PC-9 (cell line): Measurements from ENCODE around the gene LARGE1. TPM values are rescaled to one million over a fixed set of nuclear protein-coding genes. Genes with fewer than 3 reads are reported as not detected.

Experiments used
- BruUV-seq: library from RNA; stranded (reverse); fragments of 400-500 nt; replicated peaks from 2 replicates; lab custom pipeline; 2021; lab: Mats Ljungman, UMichigan
- CTCF ChIA-PET: fragments of 300-600 bp; sonication (Branson Sonifier 250); formaldehyde crosslinking; loops from one replicate; lab custom pipeline; 2022; ENCODE audit warnings: antibody characterized with exemption; lab: Charles Lee
- POLR2A ChIA-PET: fragments of 300-600 bp; sonication (Branson Sonifier 250); formaldehyde crosslinking; loops from one replicate; lab custom pipeline; 2022; ENCODE audit warnings: antibody characterized with exemption; ENCODE audit not compliant: unreplicated experiment; lab: Charles Lee
- DNase-seq, 2 experiments: peaks; one replicate each; pipeline versions ENCODE4 v3.0.0 to v3.0.0-alpha.2; 2015 to 2022; ENCODE audit warnings: mixed read lengths in 1 of 2
- H2AFZ ChIP-seq: fragments of 200-600 bp; sonication (generic); 2 replicates; pipeline ENCODE4 v1.8.1; 2017; ENCODE audit warnings: antibody characterized with exemption
- H3F3A ChIP-seq: fragments of 200-600 bp; sonication (generic); 2 replicates; pipeline ENCODE4 v1.8.1; 2017; ENCODE audit warnings: antibody characterized with exemption, mild to moderate bottlenecking, low read depth; ENCODE audit not compliant: insufficient read depth
- H3K27ac ChIP-seq: fragments of 200-600 bp; sonication (generic); 2 replicates; pipeline ENCODE4 v1.6.1; 2016; ENCODE audit warnings: mixed run types
- H3K27me3 ChIP-seq: fragments of 200-600 bp; sonication (generic); 2 replicates; pipeline ENCODE4 v1.6.1; 2016; ENCODE audit warnings: low read depth, mixed run types; ENCODE audit not compliant: insufficient read depth
- H3K36me3 ChIP-seq: fragments of 200-600 bp; sonication (generic); 2 replicates; pipeline ENCODE4 v1.6.1; 2016; ENCODE audit warnings: low read depth, mixed run types
- H3K4me1 ChIP-seq: fragments of 200-600 bp; sonication (generic); replicated peaks from 2 replicates; pipeline ENCODE4 v1.6.1; 2016; ENCODE audit warnings: mixed run types; ENCODE audit not compliant: insufficient read depth
- H3K4me2 ChIP-seq: fragments of 200-600 bp; sonication (generic); 2 replicates; pipeline ENCODE4 v1.6.1; 2017; ENCODE audit warnings: mixed run types
- H3K4me3 ChIP-seq: fragments of 200-600 bp; sonication (generic); 2 replicates; pipeline ENCODE4 v1.6.1; 2016; ENCODE audit warnings: mixed run types
- H3K79me2 ChIP-seq: fragments of 200-600 bp; sonication (generic); 2 replicates; pipeline ENCODE4 v1.6.1; 2017; ENCODE audit warnings: low read depth, mixed run types
- H3K9me2 ChIP-seq: fragments of 200-600 bp; sonication (generic); 2 replicates; pipeline ENCODE4 v1.8.1; 2017; ENCODE audit warnings: mild to moderate bottlenecking; ENCODE audit not compliant: insufficient read depth
- H3K9me3 ChIP-seq: fragments of 200-600 bp; sonication (generic); 2 replicates; pipeline ENCODE4 v1.8.1; 2016; ENCODE audit warnings: low read depth; ENCODE audit not compliant: insufficient read depth
- H4K20me1 ChIP-seq: fragments of 200-600 bp; sonication (generic); 2 replicates; pipeline ENCODE4 v1.8.1; 2017; ENCODE audit not compliant: insufficient read depth
- CTCF ChIP-seq: fragments of 200-600 bp; sonication (generic); conservative IDR thresholded peaks from 2 replicates; pipeline ENCODE4 v1.6.1; 2017; ENCODE audit warnings: mixed run types, antibody characterized with exemption, mild to moderate bottlenecking, moderate library complexity
- EZH2 ChIP-seq: fragments of 200-600 bp; sonication (generic); IDR thresholded peaks from 2 replicates; pipeline ENCODE4 v1.8.0; 2017; ENCODE audit warnings: antibody characterized with exemption, low read depth
- intact Hi-C: fragments of 100-400 bp; cut with micrococcal nuclease; formaldehyde crosslinking; loops from one replicate; pipeline ENCODE4 v1.10.0; 2022; ENCODE audit not compliant: unreplicated experiment
- total RNA-seq: library from RNA; stranded (reverse); gene quantifications from 2 replicates; pipeline ENCODE4 v1.2.3, GENCODE V29; 2021

The LARGE1 gene
- total RNA-seq, 1 experiment from 2014 or later: 12.5 TPM

GRCh38 chr22:33537059-33537458 is 383.2 kb downstream of the LARGE1 start:
- no peak for DNase-seq
- BruUV-seq: no TSS peak
- no peaks in the 10 kb centered on the region for H3K36me3 ChIP-seq
- ChIA-PET POLR2A (no interaction called here), CTCF (no interaction called here)
- intact Hi-C loops: no loop called here
- H3K4me2 ChIP-seq: no peak overlapping the region
- no peak overlapping the region for H3K4me3 ChIP-seq
- TF ChIP-seq CTCF (no peak), EZH2 (no peak)
- no peaks in the 10 kb centered on the region for H3K79me2 ChIP-seq
- H2AFZ ChIP-seq: no peak overlapping the region
- no peaks in the 10 kb centered on the region for H3K9me2 ChIP-seq
- no peaks in the 10 kb centered on the region for H3K4me1 ChIP-seq
- no peaks in the 10 kb centered on the region for H4K20me1 ChIP-seq
- H3F3A ChIP-seq: no peaks in the 10 kb centered on the region
- no peak overlapping the region for H3K27ac ChIP-seq
- H3K27me3 ChIP-seq: no peaks in the 10 kb centered on the region
- no peaks in the 10 kb centered on the region for H3K9me3 ChIP-seq

GRCh38 chr22:33535937-33536875 is 384.1 kb downstream of the LARGE1 start:
- POLR2A ChIA-PET: no interaction called here
- Histone ChIP-seq H3F3A (no peaks in the 10 kb centered on the region), H3K79me2 (no peaks in the 10 kb centered on the region), H3K9me3 (no peaks in the 10 kb centered on the region), H4K20me1 (no peaks in the 10 kb centered on the region), H3K36me3 (no peaks in the 10 kb centered on the region), H3K27me3 (no peaks in the 10 kb centered on the region), H3K4me2 (no peak overlapping the region), H3K27ac (no peak overlapping the region), H3K4me1 (no peaks in the 10 kb centered on the region), H2AFZ (no peak overlapping the region), H3K9me2 (no peaks in the 10 kb centered on the region), H3K4me3 (no peak overlapping the region)
- intact Hi-C loops: no loop called here
- CTCF ChIA-PET: no interaction called here
- no TSS peak for BruUV-seq
- TF ChIP-seq EZH2 (no peak), CTCF (no peak)
- no peak for DNase-seq

- ChIA-PET CTCF (no interaction called here), POLR2A (no interaction called here)
- Histone ChIP-seq H3K4me3 (no peak overlapping the region), H3K79me2 (no peaks in the 10 kb centered on the region), H2AFZ (no peak overlapping the region), H3K9me2 (no peaks in the 10 kb centered on the region), H3K9me3 (no peaks in the 10 kb centered on the region), H3K36me3 (no peaks in the 10 kb centered on the region), H3K4me1 (no peaks in the 10 kb centered on the region), H4K20me1 (no peaks in the 10 kb centered on the region), H3F3A (no peaks in the 10 kb centered on the region), H3K27ac (no peak overlapping the region), H3K27me3 (no peaks in the 10 kb centered on the region), H3K4me2 (no peak overlapping the region)
- intact Hi-C loops: no loop called here
- TF ChIP-seq EZH2 (no peak), CTCF (no peak)
- DNase-seq: no peak
- no TSS peak for BruUV-seq
Observed at GRCh38 chr22:33529424-33530113, 390.7 kb downstream of the LARGE1 start.
